ENCODE results near the gene STIP1.

STIP1 gene

DNA sequence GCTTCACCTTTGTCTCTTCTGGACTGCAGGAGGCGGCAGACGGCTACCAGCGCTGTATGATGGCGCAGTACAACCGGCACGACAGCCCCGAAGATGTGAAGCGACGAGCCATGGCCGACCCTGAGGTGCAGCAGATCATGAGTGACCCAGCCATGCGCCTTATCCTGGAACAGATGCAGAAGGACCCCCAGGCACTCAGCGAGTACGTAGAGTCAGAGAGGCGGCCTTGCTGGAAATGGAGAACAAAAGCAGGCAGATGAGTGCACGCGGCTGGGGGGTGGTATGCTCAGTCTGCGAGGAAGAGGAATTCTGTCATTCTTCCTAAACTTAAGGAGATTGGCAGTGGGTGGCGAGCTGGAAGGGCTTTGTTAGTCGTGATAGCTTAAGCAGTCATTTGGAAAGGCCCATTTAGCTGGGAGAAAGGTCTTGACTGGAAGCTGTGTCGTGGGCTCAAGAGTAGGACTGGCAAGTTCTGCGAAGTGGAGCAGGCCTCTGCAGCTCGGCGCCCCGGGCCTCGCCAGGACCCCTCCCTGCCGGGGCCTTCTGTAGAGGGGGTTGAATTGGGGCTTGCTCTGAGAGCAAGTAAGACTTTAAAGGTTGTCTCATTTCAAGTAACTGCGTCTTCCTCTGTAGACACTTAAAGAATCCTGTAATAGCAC is 17.6 kb downstream of the STIP1 start:
- DNase-seq, result no peak

DNA sequence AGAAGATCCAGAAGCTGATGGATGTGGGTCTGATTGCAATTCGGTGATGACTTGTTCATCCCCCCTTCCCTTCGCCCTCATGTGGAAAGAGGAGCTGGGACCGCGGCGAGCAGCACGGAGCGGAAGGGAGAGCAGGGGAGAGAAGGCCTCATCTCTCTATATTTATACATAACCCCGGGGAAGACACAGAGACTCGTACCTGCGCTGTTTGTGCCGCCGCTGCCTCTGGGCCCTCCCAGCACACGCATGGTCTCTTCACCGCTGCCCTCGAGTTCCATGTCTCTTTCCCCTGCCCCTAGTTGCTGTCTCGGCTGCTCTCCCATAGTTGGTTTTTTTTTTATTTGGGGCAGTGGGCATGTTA is 18.1 kb downstream of the STIP1 start:
- DNase-seq, result no peak

DNA sequence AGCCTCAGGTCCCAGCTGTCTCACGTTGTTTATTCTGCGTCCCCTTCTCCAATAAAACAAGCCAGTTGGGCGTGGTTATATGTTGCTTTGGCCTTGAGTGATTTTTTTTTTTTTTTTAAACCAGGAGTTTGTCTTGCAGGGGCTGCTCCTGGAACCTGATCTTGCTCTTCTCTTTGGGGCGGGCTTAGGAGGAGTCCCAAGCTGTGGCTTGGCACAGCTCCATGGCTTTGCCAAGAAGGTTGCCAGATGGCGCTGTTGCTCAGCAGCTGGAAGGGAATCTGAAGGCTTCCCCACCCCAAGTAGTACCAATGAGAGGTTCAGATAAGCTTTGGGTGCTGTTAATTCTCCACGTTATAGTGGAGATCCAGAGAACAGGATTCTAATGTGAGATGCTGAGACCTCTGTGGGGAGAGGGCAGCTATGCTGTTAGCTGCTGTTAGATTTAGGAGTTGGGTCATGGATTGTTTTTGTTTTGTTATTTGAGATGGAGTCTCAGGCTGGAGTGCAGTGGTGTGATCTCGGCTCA is 18.6 kb downstream of the STIP1 start:
- DNase-seq, result peak; percentile 75

DNA sequence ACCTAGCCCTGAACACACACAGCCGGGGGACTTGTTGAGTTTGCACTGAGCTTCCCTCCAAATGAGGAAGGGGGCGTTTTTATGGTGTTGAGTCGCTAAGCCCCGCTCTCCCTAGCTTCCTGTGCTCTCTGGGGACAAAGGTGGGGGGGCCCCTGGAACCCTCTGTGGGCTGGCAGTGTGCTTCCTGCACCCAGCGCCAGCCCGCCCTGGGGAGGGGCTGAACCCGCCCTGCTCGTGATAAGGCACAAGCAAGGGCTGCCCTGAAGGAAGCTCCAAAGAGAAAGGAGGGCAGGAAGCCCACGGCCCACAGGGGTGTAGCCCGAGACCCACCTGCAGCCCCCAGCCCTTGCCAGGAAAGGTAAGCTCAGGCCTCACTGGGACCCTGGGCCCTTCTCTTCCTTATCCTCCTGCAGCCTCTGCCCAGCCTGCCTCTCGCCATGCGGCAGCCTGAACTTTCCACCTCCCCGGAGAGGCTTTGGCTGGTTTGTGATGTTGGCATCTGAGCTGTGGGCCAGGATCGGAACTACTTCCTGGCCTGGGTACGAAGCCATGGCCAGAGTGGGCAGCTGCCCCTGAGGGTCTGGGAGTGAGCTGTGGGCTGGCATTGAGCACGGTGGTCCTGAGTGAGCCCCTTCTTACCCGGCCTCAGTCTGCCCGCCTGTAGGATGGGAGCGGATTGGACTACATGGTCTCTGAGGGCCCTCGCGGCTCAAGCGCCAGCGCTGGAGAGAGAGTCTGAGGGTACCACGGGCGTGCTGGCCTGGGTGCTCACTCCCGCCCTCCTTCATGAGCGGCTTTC is 20.7 kb downstream of the STIP1 start, which contains the start of gene FERMT3:
FERMT3 (plus strand) TSS at position 265 of the 799 bp plus-strand sequence. CDS start 644 bp downstream, outside the sequence.
- DNase-seq, result no peak

DNA sequence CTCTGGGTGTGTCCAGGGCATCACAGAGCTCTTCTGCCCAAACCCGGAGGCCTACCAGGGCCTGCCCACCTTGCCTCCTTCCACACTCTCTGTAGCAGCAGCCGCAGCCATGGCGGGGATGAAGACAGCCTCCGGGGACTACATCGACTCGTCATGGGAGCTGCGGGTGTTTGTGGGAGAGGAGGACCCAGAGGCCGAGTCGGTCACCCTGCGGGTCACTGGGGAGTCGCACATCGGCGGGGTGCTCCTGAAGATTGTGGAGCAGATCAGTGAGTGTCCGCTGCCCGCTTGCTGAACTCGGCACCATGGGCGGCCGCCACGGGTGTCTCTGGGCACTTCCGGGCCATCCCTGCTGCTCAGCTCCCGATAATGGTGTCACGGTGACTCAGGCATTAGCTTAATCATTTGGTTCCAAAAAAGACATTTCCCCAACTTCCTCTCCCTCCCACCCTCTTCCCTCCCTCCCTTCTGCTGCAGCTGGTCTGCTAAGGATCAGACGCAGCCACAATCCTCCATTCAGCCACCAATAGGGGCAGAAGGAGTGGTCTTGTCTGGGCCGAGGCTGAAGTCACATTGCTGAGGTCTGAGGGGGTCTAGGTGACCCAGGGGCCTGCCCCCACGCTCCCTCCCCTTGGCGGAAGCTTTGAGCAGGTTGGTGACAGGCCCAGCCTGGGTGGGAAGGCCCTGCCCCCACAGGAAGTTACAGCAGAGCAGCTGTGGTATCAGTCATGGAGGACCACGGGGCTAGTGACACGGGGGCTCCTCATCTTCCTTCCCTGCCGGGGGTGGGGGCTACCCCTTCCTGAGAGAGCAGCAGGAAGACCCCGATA is 21.5 kb downstream of the STIP1 start:
- no peak for DNase-seq

DNA sequence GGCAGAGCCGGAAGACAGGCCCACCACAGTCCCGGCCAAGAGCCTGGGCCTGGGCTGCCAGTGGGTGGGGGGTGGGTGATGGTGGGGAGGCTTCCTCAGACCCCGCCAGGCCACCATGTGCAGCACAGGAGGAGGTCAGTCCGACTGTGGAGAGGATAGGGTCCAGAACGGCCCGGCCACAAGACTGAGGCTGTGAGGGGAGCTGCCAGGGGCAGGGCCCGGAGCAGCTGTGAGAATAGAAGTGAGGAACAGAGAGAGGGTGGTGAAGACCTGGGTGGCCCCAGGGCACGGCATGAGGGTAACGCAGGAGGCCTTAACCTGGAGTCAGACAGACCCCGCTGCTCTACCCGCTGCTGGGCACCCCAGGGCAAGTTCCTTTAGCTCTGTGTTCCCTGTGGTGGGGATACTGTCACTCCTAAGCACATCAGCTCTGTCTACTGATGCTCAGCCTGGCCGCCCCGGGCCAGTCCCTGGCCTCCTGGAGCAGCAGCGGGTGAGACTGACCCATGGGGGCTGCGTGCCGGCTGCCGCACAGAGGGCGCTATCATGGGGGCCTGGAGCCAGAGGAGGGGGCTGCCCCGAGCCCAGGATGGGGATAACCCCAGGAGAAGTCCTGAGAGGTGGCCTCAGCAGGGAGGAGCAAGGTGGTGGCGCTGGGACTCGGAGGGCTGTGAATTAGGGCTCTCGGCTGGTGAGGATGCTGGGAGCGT is 22.3 kb downstream of the STIP1 start:
- no peak for DNase-seq

DNA sequence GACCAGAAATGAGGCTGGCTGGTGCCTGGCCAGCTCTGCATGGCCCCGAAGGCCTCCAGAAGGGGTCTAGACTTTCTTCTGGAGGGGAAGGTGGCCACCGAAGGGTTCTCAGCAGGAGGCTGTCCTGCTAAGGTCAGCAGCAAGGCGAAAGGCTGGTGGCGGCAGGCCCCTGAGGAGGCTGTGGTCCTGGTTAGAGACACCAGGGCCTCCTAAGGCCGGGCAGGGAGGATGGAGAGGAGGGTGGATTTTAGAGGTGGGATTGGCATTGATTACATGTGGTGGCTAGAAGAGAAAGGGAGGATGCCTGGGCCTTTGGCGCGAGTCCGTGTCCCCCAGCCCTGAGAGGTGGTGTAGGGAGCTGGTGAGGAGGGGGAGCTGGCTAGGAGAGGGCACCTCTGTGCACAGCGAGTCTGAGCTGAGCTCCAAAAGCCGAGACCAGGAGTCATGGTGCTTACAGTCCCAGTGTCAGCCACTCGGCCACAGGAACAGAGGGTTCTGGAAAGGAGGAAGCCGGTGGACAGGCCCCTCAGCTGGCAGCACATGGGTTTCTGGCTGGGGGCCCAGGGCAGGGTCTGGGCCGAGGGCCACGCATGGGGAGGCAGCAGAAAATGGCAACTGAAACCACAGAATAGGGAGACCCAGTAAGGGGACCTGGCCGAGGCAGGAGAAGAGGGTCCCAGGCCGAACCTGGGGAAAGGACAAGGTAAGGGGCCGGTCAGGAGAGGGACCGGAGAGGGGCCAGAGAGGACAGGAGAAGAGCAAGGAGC is 23.0 kb downstream of the STIP1 start:
- no peak for DNase-seq

DNA sequence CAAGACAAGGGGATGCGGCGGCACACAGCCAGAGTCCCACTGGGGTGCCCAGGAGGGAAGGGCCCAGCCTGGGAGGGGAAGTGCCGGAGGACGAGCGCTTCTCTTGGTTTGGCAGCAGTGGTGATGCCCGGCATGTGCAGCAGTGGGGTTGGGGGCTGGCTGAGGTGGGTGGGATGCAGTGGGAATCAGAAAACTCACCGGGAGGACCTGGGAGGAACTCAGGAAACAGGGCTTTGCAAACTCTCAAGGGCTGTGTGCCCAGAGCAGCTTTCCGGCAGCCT is 23.5 kb downstream of the STIP1 start:
- DNase-seq, result no peak

DNA sequence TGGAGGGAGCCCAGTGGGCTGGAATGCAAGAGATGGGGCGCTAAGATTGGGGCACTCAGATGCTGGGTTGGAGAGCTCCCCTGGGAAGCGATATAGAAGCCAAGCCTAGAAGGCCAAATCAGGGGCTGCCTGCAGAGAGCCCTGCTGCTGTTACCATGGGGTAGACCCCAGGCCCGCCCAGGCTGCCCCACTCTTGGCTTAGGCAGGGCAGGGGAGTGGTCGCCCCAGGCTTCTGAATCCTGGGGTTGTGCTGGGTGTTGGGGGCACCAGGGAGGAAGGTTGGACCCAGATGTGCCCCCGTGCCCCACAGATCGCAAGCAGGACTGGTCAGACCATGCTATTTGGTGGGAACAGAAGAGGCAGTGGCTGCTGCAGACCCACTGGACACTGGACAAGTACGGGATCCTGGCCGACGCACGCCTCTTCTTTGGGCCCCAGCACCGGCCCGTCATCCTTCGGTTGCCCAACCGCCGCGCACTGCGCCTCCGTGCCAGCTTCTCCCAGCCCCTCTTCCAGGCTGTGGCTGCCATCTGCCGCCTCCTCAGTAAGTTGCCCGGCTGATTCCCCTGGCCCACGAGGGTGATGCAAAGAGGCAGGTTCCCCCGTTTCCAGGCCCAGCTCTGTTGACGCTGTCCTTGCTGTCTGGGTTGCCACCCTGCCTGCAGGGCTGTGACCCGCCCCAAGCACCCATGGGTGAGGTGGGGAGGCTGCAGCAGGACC is 24.5 kb downstream of the STIP1 start:
- no peak for DNase-seq

DNA sequence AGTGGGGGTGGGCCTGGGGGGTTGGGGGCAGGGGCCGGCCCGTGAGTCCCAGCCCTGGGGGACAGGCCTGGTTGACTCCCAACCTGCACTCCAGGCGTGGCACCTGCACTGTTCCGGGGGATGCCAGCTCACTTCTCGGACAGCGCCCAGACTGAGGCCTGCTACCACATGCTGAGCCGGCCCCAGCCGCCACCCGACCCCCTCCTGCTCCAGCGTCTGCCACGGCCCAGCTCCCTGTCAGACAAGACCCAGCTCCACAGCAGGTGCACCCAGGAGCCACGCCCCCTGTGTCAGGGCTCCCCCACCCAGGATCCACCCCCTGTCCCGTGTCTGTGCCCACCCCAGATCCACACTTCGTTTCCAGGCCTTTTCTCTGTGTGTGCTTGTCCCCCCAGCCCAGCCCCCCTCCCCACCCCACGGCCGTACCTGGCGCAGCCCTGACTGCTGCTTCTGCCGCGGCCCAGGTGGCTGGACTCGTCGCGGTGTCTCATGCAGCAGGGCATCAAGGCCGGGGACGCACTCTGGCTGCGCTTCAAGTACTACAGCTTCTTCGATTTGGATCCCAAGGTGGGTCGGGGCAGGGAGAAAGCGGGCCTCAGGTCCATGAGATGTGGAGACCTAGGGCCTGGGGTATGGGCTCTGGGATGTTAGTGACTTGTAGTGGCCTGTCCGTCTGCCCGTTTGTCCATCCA is 25.4 kb downstream of the STIP1 start:
- no peak for DNase-seq

DNA sequence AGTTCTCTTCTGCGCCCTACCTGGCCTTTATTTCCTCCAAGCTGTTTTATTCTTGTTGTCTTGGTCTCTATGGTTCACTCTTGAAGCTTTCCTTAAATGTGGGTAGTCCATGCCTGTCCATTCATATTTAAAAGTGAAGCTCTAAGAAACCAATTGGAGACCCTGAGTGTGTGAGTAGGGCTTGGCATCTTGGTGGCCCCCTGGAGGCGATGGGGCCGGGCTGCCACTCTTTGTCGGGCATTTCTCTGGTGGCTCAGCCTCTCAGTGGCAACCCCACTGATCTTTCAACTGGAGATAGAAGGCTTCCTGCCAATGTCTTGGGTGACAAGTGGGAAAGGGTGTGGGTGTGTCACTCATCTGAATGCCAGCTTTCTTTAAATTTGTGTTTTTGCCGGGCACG is 30.9 kb downstream of the STIP1 start:
- no peak for DNase-seq

DNA sequence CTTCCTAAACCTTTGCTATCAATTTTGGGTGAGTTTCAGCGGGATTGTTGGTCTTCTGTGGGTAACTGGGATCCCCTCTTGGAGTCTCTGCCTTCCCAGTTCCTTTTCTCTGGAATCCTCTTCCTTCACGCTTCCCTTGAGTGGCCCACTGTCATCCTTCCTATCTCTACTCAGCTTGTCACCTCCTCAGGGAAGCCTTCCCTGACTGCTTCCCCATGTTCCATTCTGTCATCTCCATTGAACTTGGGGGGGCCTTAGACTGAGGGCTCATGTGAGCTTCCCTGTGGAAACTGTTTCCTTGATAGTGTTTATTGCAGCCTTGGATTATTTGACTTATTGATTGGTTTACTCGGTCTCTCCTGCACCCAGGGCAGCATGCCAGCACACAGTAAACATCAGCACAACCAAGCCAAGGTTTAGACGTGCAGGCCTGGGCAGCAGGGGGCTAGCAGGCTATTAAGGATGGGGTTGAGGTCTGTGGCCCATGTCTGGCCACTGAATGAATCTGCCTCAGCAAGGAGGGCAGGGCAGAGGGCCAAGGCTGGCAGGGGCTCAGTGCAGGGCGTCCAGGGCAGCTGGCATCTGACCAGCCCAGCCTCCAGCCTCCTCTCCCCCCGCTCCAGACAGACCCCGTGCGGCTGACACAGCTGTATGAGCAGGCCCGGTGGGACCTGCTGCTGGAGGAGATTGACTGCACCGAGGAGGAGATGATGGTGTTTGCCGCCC is 32.8 kb downstream of the STIP1 start:
- DNase-seq, result peak; percentile 7

DNA sequence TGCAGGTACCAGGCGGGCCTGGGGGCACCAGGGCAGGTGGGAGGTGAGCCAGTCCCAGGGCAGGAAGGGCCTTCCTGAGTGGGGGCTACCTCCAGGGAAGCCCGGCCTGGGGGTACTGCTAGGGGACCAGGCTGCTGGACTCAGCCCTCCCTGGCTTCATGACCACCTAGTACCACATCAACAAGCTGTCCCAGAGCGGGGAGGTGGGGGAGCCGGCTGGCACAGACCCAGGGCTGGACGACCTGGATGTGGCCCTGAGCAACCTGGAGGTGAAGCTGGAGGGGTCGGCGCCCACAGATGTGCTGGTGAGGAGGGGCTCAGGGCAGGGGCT is 33.3 kb downstream of the STIP1 start:
- no peak for DNase-seq

DNA sequence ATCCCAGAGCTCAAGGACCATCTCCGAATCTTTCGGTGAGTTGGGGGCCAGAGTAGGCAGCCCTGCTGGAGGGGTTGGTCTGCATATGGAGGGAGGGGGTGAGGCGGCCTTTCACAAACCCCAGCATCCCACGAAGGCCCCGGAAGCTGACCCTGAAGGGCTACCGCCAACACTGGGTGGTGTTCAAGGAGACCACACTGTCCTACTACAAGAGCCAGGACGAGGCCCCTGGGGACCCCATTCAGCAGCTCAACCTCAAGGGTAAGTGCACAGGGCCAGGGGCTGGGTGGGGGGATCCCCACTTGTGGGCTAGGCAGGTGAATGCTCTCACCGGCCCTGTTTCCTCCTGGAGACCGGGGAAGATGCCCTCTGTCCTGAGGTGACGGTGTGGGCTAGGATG is 33.8 kb downstream of the STIP1 start:
- no peak for DNase-seq

DNA sequence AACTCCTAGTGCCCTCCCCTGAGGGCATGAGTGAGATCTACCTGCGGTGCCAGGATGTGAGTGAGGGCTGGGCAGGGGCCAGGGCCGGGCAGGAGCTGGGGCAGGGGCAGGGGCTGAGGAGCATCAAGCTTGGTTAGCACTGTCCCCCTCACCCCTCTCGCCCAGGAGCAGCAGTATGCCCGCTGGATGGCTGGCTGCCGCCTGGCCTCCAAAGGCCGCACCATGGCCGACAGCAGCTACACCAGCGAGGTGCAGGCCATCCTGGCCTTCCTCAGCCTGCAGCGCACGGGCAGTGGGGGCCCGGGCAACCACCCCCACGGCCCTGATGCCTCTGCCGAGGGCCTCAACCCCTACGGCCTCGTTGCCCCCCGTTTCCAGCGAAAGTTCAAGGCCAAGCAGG is 34.3 kb downstream of the STIP1 start:
- DNase-seq, result no peak

DNA sequence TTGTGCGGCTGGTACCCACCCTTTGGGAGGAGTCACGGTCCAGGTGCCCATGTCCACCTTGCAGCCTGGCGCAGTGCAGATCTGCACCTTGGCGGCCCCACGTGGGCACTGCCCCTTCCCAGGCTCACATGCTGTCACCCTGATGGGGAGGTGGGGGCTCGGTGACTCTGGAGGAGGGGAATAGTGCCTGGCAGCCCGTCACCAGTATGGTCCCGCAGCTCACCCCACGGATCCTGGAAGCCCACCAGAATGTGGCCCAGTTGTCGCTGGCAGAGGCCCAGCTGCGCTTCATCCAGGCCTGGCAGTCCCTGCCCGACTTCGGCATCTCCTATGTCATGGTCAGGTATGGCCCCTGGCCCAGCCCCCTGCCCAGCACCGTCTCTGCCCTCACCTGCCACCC is 34.8 kb downstream of the STIP1 start:
- no peak for DNase-seq

DNA sequence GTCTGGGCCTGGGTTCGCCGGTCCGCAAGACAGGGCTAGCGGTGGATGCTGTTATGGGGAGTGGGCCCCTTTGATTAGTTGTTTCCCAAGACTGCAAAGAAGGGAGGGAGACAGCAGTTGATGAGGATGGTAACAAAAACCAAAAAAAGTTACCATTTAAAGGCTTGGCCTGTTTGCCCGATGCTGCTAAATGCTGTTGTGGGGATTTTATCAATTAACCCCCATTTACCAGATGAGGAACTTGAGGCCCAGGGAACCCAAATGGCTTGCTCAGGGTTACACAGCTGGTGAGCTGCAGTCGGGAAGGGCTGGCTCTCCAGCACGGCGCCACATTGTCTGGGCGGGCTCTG is 36.7 kb downstream of the STIP1 start:
- no peak for DNase-seq

DNA sequence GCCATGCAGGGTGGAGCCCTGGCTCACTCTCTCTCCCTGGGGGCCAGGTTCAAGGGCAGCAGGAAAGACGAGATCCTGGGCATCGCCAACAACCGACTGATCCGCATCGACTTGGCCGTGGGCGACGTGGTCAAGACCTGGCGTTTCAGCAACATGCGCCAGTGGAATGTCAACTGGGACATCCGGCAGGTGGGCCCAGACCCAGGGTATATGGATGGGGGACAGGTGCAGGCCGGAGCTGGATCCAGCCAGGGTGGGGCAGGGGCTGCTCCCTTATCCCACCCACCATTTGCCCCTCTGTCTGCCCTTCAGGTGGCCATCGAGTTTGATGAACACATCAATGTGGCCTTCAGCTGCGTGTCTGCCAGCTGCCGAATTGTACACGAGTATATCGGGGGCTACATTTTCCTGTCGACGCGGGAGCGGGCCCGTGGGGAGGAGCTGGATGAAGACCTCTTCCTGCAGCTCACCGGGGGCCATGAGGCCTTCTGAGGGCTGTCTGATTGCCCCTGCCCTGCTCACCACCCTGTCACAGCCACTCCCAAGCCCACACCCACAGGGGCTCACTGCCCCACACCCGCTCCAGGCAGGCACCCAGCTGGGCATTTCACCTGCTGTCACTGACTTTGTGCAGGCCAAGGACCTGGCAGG is 37.2 kb downstream of the STIP1 start:
- peak; percentile 8 for DNase-seq

DNA sequence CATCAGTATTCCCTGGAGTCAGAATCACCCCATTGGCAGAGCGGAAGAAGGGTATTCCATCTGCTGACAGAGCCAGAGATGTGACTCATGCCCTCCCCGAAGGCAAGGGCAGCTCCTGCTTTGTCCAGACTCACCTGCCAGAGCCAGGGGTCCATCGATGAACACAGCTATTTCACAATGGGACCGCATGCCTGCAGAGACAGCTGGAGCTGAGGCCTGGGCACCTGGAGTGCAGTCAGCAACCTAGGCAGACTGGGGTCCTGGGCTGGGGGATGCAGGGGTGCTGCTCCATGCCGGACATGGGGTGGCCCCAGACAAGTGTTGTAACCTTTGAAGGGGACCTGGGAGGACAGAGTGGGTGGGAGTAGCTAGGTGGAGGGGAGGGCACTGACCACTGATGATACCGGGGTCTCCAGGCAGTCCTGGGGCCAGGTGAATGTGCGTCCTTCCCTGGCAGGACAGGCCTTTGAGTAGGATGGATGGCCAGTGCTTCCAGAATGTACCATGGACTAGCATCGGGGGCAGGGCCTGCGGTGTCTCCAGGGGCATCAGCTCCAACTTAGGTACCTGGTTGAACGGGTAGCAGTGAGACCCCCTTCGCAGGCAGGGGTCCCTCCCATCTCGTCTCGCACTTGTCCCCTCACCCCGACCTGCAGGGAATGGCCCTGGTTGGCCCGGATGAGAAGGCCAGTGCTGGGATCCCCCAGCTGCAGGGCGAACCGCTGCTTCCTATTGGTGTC is 38.4 kb downstream of the STIP1 start:
- DNase-seq, result no peak
